PC-3 (cell line): ENCODE data around the gene NFATC1.

Experiments
- EZH2phosphoT487 ChIP-seq: fragments of 300-600 bp; sonication (generic); IDR thresholded peaks from 2 replicates; pipeline ENCODE4 v1.6.1; 2018; ENCODE audit warnings: mild to moderate bottlenecking, antibody characterized with exemption, low read length, borderline replicate concordance
- TF ChIP-seq, protein P1 (sequence below): fragments of 300-600 bp; sonication (generic); conservative IDR thresholded peaks from 2 replicates; pipeline ENCODE4 v1.5.1; 2017; ENCODE audit warnings: antibody characterized with exemption, low read depth, mild to moderate bottlenecking, low read length

DNA sequence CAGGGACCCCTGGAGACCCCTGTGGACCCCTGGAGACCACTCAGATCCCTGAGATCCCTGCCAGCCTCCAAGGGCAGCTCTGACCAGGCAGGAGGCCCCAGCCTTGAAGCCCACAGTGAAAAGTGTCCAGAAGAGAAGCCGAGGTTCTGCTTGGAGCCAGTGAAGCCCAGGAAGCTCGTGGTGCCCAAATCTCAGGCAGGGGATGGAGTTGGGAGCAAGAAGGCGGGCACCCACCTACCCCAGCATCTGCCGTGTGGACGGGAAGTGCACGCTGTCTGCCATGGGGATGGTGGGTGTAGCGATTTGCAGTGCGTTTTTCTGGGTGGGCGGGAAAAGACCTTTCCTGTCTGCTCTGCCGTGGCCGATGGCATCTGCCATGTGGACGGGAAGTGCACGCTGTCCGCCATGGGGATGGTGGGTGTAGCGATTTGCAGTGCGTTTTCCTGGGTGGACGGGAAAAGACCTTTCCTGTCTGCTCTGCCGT is 163.2 kb downstream of the NFATC1 start:
- TF ChIP-seq, protein P1, sequence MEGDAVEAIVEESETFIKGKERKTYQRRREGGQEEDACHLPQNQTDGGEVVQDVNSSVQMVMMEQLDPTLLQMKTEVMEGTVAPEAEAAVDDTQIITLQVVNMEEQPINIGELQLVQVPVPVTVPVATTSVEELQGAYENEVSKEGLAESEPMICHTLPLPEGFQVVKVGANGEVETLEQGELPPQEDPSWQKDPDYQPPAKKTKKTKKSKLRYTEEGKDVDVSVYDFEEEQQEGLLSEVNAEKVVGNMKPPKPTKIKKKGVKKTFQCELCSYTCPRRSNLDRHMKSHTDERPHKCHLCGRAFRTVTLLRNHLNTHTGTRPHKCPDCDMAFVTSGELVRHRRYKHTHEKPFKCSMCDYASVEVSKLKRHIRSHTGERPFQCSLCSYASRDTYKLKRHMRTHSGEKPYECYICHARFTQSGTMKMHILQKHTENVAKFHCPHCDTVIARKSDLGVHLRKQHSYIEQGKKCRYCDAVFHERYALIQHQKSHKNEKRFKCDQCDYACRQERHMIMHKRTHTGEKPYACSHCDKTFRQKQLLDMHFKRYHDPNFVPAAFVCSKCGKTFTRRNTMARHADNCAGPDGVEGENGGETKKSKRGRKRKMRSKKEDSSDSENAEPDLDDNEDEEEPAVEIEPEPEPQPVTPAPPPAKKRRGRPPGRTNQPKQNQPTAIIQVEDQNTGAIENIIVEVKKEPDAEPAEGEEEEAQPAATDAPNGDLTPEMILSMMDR: no peak
- TF ChIP-seq EZH2phosphoT487: no peak
